Right lobe of liver (tissue), 6 donors: Measurements from ENCODE around the gene FXYD7. TPM values are rescaled to one million over a fixed set of nuclear protein-coding genes. Genes with fewer than 3 reads are reported as not detected.
A peak's percentile ranks its signal among the peaks of the same experiment; 100 is the strongest.

Experiments used
- ATAC-seq, 4 donors: fragments of 200-7000 bp; cut with Tn5 transposase; one replicate each; pipeline ENCODE4 v1.9.1; 2020; ENCODE audit warnings: mild to moderate bottlenecking in 4 of 4, moderate library complexity in 4 of 4
- DNase-seq, 3 donors: peaks; one replicate each; pipeline ENCODE4 v3.0.0-alpha.2; 2020
- H3K27ac ChIP-seq, 3 donors: fragments of 200-600 bp; one replicate each; pipeline ENCODE4 v1.8.0; 2022
- H3K27me3 ChIP-seq, 2 donors: fragments of 200-600 bp; one replicate each; pipeline ENCODE4 v1.8.0; 2022
- H3K36me3 ChIP-seq, 4 donors: fragments of 200-600 bp; sonication (generic) in 1 of 4; one replicate each; pipeline versions ENCODE4 v1.5.1 to v1.8.0; 2017 to 2022; ENCODE audit warnings: control low read depth in 1 of 4
- H3K4me1 ChIP-seq, 4 donors: fragments of 200-600 bp; sonication (generic) in 1 of 4; one replicate each; pipeline versions ENCODE4 v1.5.1 to v1.8.0; 2017 to 2022; ENCODE audit warnings: control low read depth in 1 of 4
- H3K4me3 ChIP-seq, 3 donors: fragments of 200-600 bp; one replicate each; pipeline ENCODE4 v1.8.0; 2022
- H3K9me3 ChIP-seq, 4 donors: fragments of 200-600 bp; sonication (generic) in 1 of 4; one replicate each; pipeline versions ENCODE4 v1.5.1 to v1.8.0; 2017 to 2022; ENCODE audit warnings: control low read depth in 1 of 4
- CTCF ChIP-seq, 4 donors: fragments of 200-600 bp in 3 of 4; fragments of 450-650 bp in 1 of 4; IDR thresholded peaks; one replicate each; pipeline versions ENCODE4 v1.5.1 to v1.8.0; 2016 to 2022; ENCODE audit warnings: antibody characterized with exemption in 4 of 4, mild to moderate bottlenecking in 2 of 4
- POLR2A ChIP-seq: fragments of 450-650 bp; IDR thresholded peaks from one replicate; pipeline ENCODE4 v1.6.1; 2017; ENCODE audit warnings: antibody characterized with exemption, mild to moderate bottlenecking
- WGBS: methylation state at CpG from one replicate; pipeline ENCODE4 v1.1.6; 2018; ENCODE audit warnings: low coverage, low lambda C conversion rate; ENCODE audit not compliant: insufficient coverage; ENCODE audit errors: missing lambda C conversion rate; 5-methylcytosine and 5-hydroxymethylcytosine counted together
- intact Hi-C, 2 donors: fragments of 100-400 bp; cut with DNase I; formaldehyde crosslinking; loops; one replicate each; pipeline versions ENCODE4 v1.11.2 to v1.14.1; 2022
- total RNA-seq, 6 experiments: library from RNA; depleted of rRNA in 2 of 6; stranded (reverse); fragments of >200 nt in 2 of 6; fragmentation: NEBNext Ultra II Directional in 3 of 6; extraction: Animal tissue kit (Norgen Biotek cat#: 25700) in 3 of 6; gene quantifications; one replicate each; pipeline versions ENCODE4 v1.1.0 to v1.2.4, GENCODE V29; 2016 to 2023
- donor health status: DM: no; HTN: yes; CAD: no.
- donor health status: DM: no; HTN: no; CAD: no.
- donor health status: DM: no; HTN: no; CAD: no.
- donor health status: DM: no; HTN: yes; CAD: no.
- donor health status: DM: no; HTN: yes; CAD: no.

Gene FXYD7
- total RNA-seq, 6 experiments from 2014 or later = 0.49 TPM; not detected in 5

GRCh38 chr19:35095667-35096368, 47.2 kb upstream of the FXYD7 start:
- H3K9me3 ChIP-seq = no peaks in the 10 kb centered on the region
- no peak overlapping the region for H3K27ac ChIP-seq
- no peaks in the 10 kb centered on the region for H3K27me3 ChIP-seq
- TF ChIP-seq CTCF (IDR thresholded peaks at IDR 0.05) = no peak
- TF ChIP-seq POLR2A = no peak
- peaks cover 0 to 10% (median 4%) of the 10 kb centered on the region in 4 donors for H3K4me1 ChIP-seq
- H3K36me3 ChIP-seq = no peaks in the 10 kb centered on the region
- 86% methylated on average over 1 of the region's 8 CpGs for WGBS
- DNase-seq = no peak
- no peak for ATAC-seq
- no peak overlapping the region for H3K4me3 ChIP-seq
- intact Hi-C loops = no loop called here

GRCh38 chr19:35098413-35099049, 44.5 kb upstream of the FXYD7 start:
- H3K27ac ChIP-seq = no peak overlapping the region
- H3K9me3 ChIP-seq = no peaks in the 10 kb centered on the region
- H3K27me3 ChIP-seq = no peaks in the 10 kb centered on the region
- TF ChIP-seq CTCF (IDR thresholded peaks at IDR 0.05) = no peak
- TF ChIP-seq POLR2A = no peak
- H3K4me3 ChIP-seq = no peak overlapping the region
- peaks cover 0 to 4% (median 0%) of the 10 kb centered on the region in 4 donors for H3K4me1 ChIP-seq
- intact Hi-C loops = no loop called here
- ATAC-seq = peak; percentile 79 to 83 (median 82)
- no peaks in the 10 kb centered on the region for H3K36me3 ChIP-seq
- 29% methylated on average over 7 of the region's 29 CpGs for WGBS
- peak; percentile 69 to 83 (median 78) for DNase-seq

DNA sequence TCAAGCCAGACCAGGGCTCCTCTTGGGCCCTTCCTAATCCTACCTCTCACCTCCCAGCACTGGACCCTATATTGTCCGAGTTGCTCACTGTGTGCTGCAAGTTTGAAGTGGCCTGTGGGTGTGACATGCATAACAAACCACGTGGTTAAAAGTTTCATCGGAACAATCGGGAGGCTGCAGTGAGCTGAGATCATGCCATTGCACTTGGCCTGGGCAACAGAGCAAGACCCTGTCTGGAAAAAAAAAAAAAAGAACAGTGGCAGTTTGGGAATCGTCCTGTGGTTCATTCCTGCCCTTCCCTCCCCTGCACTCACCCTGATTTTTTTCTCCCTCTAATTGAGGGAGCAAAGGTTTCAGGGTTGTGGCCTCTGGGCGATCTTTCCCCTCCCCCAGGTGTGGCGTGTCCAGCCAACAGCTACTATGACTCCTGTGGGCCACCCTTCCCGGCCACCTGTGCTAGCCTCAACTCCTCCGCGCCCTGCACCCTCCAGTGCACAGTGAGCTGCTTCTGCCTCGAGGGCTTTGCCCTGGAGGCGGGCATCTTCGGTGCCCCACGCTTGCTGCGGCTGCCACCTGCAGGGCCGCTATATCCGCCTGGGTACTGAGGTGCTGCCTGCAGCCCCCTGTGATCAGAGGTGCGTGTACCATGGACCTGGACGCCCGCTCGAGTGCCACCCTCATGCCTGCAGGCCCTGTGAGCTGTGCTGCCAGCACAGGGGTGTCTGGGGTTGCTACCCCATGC, 43.7 kb upstream of the FXYD7 start:
- ATAC-seq (peak in 3 of 4 donors; percentile 18 to 44 (median 29)), DNase-seq (no peak)
- Histone ChIP-seq H3K4me3 (no peak overlapping the region), H3K36me3 (no peaks in the 10 kb centered on the region), H3K4me1 (peaks cover 0 to 4% (median 0%) of the 10 kb centered on the region in 4 donors), H3K27me3 (no peaks in the 10 kb centered on the region), H3K9me3 (no peaks in the 10 kb centered on the region), H3K27ac (no peak overlapping the region)
- 33% methylated on average over 7 of the region's 21 CpGs for WGBS
- intact Hi-C loops = no loop called here
- TF ChIP-seq POLR2A = no peak
- TF ChIP-seq CTCF (IDR thresholded peaks at IDR 0.05) = no peak

DNA sequence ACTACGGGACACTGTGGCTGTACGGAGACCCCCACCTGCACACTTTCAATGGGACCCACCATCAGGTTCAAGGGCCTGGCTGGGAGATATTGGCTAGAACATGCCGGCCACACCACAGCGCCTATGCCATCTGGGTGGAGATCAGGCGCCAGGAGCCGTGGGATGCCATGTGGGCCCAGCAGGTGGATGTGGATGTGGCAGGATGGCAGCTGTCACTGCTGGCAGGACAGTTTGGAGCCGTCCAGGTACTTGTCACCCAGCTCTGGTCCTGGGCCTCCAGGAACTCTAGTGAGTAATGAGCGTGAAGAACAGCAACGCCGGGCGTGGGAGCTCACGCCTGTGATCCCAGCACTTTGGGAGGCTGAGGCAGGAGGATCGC, 43.2 kb upstream of the FXYD7 start:
- H3K27me3 ChIP-seq = no peaks in the 10 kb centered on the region
- intact Hi-C loops = no loop called here
- no peaks in the 10 kb centered on the region for H3K9me3 ChIP-seq
- no peaks in the 10 kb centered on the region for H3K36me3 ChIP-seq
- WGBS = 100% methylated on average over 2 of the region's 13 CpGs
- no peak for ATAC-seq
- no peak for DNase-seq
- H3K4me3 ChIP-seq = no peak overlapping the region
- H3K4me1 ChIP-seq = peaks cover 0 to 4% (median 0%) of the 10 kb centered on the region in 4 donors
- TF ChIP-seq POLR2A (no peak), CTCF (IDR thresholded peaks at IDR 0.05) (no peak)
- H3K27ac ChIP-seq = no peak overlapping the region
